ENCODE measurements around the gene RARB. TPM values are rescaled to one million over a fixed set of nuclear protein-coding genes. Genes with fewer than 3 reads are reported as not detected.

RARB gene
- total and polyA plus RNA-seq, 11 donors = 4.3 to 21.0 (median 16.3) TPM

GRCh38 chr3:25493246-25493645 is 65.2 kb downstream of the RARB start:
- peaks cover 0 to 11% (median 0%) of the 10 kb centered on the region in 12 donors for H3K4me1 ChIP-seq
- intact Hi-C loops (cut with DNase I) = no loop called here
- H3K9me3 ChIP-seq = peaks cover 0 to 39% (median 18%) of the 10 kb centered on the region in 12 donors
- no peaks in the 10 kb centered on the region for H3K27me3 ChIP-seq
- no peaks in the 10 kb centered on the region for H3K36me3 ChIP-seq
- no peak overlapping the region for H3K27ac ChIP-seq
- no peak overlapping the region for H3K4me3 ChIP-seq
- WGBS, 4 donors = 52 to 70% (median 66%) methylated on average over 3 of the region's 3 CpGs
- TF ChIP-seq POLR2A (IDR thresholded peaks at IDR 0.05) (no peak), CTCF (IDR thresholded peaks at IDR 0.05) (no peak)
- no peak for ATAC-seq
- DNase-seq = no peak

- no peaks in the 10 kb centered on the region for H3K36me3 ChIP-seq
- H3K4me1 ChIP-seq = peaks cover 0 to 7% (median 0%) of the 10 kb centered on the region in 12 donors
- ATAC-seq = no peak
- WGBS, 4 donors = 86 to 93% (median 88%) methylated on average over 1 of the region's 1 CpG
- no peaks in the 10 kb centered on the region for H3K27me3 ChIP-seq
- DNase-seq = no peak
- intact Hi-C loops (cut with DNase I) = no loop called here
- H3K9me3 ChIP-seq = peaks cover 0 to 39% (median 18%) of the 10 kb centered on the region in 12 donors
- H3K4me3 ChIP-seq = no peak overlapping the region
- no peak overlapping the region for H3K27ac ChIP-seq
- TF ChIP-seq POLR2A (IDR thresholded peaks at IDR 0.05) = no peak
- TF ChIP-seq CTCF (IDR thresholded peaks at IDR 0.05) = no peak
These were observed 65.7 kb downstream of the RARB start for GRCh38 chr3:25493786-25494185.

DNA sequence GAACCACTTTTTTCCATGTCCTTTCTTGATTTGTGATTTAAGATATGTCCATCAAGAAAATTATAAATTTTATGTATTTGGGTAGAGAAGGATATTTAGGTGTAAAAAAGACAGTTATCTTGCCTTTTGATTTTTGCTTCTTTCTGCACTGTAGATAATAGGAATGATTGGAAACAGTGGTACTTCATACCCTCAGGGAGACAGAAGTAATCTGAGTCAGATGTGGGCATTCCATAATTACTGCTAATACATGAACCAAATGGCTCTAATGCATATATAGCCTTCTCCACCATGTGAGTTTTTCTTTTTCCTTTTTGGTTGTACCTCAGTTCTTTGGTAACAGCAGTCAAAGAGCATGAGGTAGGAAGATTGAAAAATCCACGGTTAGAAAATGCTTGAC is 67.2 kb downstream of the RARB start:
- DNase-seq (no peak), ATAC-seq (no peak)
- H3K27ac ChIP-seq = no peak overlapping the region
- peaks cover 0 to 39% (median 18%) of the 10 kb centered on the region in 12 donors for H3K9me3 ChIP-seq
- 89 to 95% (median 92%) methylated on average over 1 of the region's 1 CpG for WGBS, 4 donors
- intact Hi-C loops (cut with DNase I) = no loop called here
- no peaks in the 10 kb centered on the region for H3K27me3 ChIP-seq
- peaks cover 0 to 8% (median 0%) of the 10 kb centered on the region in 12 donors for H3K4me1 ChIP-seq
- no peak overlapping the region for H3K4me3 ChIP-seq
- H3K36me3 ChIP-seq = no peaks in the 10 kb centered on the region
- no peak for TF ChIP-seq POLR2A (IDR thresholded peaks at IDR 0.05)
- TF ChIP-seq CTCF (IDR thresholded peaks at IDR 0.05) = no peak

DNA sequence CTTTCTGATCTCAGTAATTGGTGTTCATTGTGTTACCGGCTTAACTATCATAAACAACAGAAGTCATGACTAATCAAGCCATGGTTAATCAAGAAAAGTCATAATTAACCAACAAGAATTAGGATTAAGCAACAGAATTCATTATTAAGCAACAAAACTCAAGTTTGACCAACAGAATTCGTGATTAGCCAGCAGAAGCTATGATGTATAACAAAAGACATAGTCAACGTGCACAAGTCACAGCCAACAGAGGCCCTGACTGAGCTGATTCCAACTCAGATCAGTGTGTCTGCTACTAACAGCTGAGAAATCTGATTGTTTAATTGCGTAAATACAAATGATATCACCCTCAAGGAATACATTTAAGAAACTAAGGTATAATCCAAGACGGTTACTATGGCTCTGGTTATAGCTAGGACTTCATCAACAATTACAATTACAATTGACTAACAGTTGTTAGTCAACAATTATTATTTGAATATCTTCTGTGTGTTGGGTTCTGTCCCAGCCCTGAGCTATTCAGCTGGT is 67.7 kb downstream of the RARB start:
- no peak overlapping the region for H3K27ac ChIP-seq
- intact Hi-C loops (cut with DNase I) = no loop called here
- no peak overlapping the region for H3K4me3 ChIP-seq
- ATAC-seq (no peak), DNase-seq (no peak)
- TF ChIP-seq CTCF (IDR thresholded peaks at IDR 0.05) = no peak
- no peak for TF ChIP-seq POLR2A (IDR thresholded peaks at IDR 0.05)
- H3K27me3 ChIP-seq = no peaks in the 10 kb centered on the region
- WGBS, 4 donors = 95 to 98% (median 96%) methylated on average over 5 of the region's 5 CpGs
- peaks cover 0 to 39% (median 18%) of the 10 kb centered on the region in 12 donors for H3K9me3 ChIP-seq
- no peaks in the 10 kb centered on the region for H3K36me3 ChIP-seq
- peaks cover 0 to 11% (median 3%) of the 10 kb centered on the region in 12 donors for H3K4me1 ChIP-seq
